GM23248 (cell line): ENCODE measurements around the gene DENND1A. TPM values are rescaled to one million over a fixed set of nuclear protein-coding genes. Genes with fewer than 3 reads are reported as not detected.

Experiments used
- DNase-seq: peaks from one replicate; pipeline ENCODE4 v3.0.0-alpha.2; 2015
- H2AFZ ChIP-seq: fragments of 200-600 bp; sonication (generic); 2 replicates; pipeline ENCODE4 v1.6.1; 2016; ENCODE audit warnings: antibody characterized with exemption
- H3F3A ChIP-seq: fragments of 200-600 bp; sonication (generic); 2 replicates; pipeline ENCODE4 v1.6.1; 2016; ENCODE audit warnings: mild to moderate bottlenecking, antibody characterized with exemption, mixed run types; ENCODE audit not compliant: insufficient read depth
- H3K27ac ChIP-seq: fragments of 200-600 bp; sonication (generic); 2 replicates; pipeline ENCODE4 v1.5.1; 2016; ENCODE audit warnings: mild to moderate bottlenecking
- H3K27me3 ChIP-seq: fragments of 200-600 bp; sonication (generic); replicated peaks from 2 replicates; pipeline ENCODE4 v1.6.1; 2016; ENCODE audit warnings: mild to moderate bottlenecking; ENCODE audit not compliant: insufficient read depth
- H3K36me3 ChIP-seq: fragments of 200-600 bp; sonication (generic); 2 replicates; pipeline ENCODE4 v1.6.1; 2016; ENCODE audit warnings: low read depth, mild to moderate bottlenecking
- H3K4me1 ChIP-seq: fragments of 200-600 bp; sonication (generic); 2 replicates; pipeline ENCODE4 v1.6.1; 2016; ENCODE audit warnings: mild to moderate bottlenecking; ENCODE audit not compliant: insufficient read depth
- H3K4me2 ChIP-seq: fragments of 200-600 bp; sonication (generic); one replicate; pipeline ENCODE4 v1.6.1; 2016; ENCODE audit warnings: mild to moderate bottlenecking; ENCODE audit not compliant: unreplicated experiment
- H3K4me3 ChIP-seq: fragments of 200-600 bp; sonication (generic); 2 replicates; pipeline ENCODE4 v1.5.1; 2016; ENCODE audit warnings: mild to moderate bottlenecking
- H3K79me2 ChIP-seq: fragments of 200-600 bp; sonication (generic); 2 replicates; pipeline ENCODE4 v1.6.1; 2016; ENCODE audit warnings: mild to moderate bottlenecking; ENCODE audit not compliant: insufficient read depth
- H3K9ac ChIP-seq: fragments of 200-600 bp; sonication (generic); 2 replicates; pipeline ENCODE4 v1.6.1; 2016; ENCODE audit warnings: mild to moderate bottlenecking
- H3K9me2 ChIP-seq: fragments of 200-600 bp; sonication (generic); 2 replicates; pipeline ENCODE4 v1.6.1; 2016; ENCODE audit warnings: mixed run types, mild to moderate bottlenecking, moderate library complexity; ENCODE audit not compliant: insufficient read depth
- H3K9me3 ChIP-seq: fragments of 200-600 bp; sonication (generic); one replicate; pipeline ENCODE4 v1.6.1; 2017; ENCODE audit warnings: low read depth
- H4K20me1 ChIP-seq: fragments of 200-600 bp; sonication (generic); 2 replicates; pipeline ENCODE4 v1.6.0; 2016; ENCODE audit not compliant: insufficient read depth
- EZH2 ChIP-seq: fragments of 200-600 bp; sonication (generic); IDR thresholded peaks from 2 replicates; pipeline ENCODE4 v1.6.1; 2018; ENCODE audit warnings: antibody characterized with exemption, mild to moderate bottlenecking; ENCODE audit not compliant: insufficient read depth, poor library complexity, severe bottlenecking
- EZH2phosphoT487 ChIP-seq: fragments of 200-600 bp; sonication (generic); IDR thresholded peaks from 2 replicates; pipeline ENCODE4 v1.6.1; 2018; ENCODE audit warnings: antibody characterized with exemption, moderate library complexity, mild to moderate bottlenecking, low read depth; ENCODE audit not compliant: insufficient read depth
- WGBS, 2 experiments: methylation state at CpG; one replicate each; pipeline ENCODE4 v1.1.6; 2015 to 2017; ENCODE audit warnings: low lambda C conversion rate in 2 of 2, low coverage in 1 of 2; ENCODE audit errors: missing lambda C conversion rate in 2 of 2; 5-methylcytosine and 5-hydroxymethylcytosine counted together
- in situ Hi-C: fragments of 300-500 bp; cut with MboI; formaldehyde crosslinking; loops from 2 replicates; pipeline ENCODE4 v1.15.0; 2020
- polyA plus RNA-seq: library from polyadenylated mRNA; unstranded; fragments of >200 nt; fragmentation: Nextera tagmentation; extraction: Ambion mirVana; gene quantifications from 2 replicates; pipeline ENCODE4 v1.2.1, GENCODE V29; 2016
- total RNA-seq: library from RNA; depleted of rRNA; stranded (reverse); fragments of >200 nt; shearing (Covaris generic); gene quantifications from 2 replicates; pipeline ENCODE4 v1.2.3, GENCODE V29; 2014

The DENND1A gene
- total and polyA plus RNA-seq, 2 experiments from 2014 or later = 13.2 to 16.4 TPM

DNA sequence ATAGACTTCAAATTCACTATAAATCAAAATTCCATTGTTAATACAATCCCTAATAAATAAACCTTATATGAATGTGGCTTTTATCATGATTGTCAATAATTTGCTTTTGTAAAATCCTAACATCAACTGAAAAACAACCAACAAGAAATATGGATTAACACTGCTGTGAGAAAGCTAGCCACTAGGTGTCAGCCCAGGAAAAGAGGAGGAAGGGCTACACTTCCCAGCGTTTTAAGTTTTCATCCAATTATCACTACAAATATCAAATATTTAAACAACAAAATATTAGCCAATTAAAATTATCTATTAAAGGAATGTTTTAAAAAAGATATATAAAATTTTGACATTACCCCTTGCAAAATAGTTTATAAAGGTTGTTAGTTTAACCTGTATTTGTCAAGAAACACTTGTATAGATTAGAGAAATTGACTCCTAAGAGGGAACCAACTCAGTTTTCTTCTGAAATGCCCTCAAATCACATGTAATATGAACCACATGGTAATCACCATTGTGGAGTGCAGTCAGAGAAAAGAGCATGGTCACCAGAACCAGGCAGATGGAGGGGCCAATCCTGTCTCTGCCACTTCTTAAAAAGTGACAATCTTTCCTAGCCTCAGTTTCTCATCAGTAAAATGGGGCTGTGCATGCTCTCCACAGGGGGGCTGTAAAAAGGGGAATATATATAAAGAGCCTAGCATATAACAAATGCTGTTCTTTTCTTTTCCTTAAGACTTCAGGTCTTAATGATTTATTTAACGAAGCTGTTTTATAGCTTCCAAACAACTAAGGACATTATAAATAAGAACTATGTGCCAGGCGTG is 385.7 kb downstream of the DENND1A start:
- H3K9me3 ChIP-seq = no peaks in the 10 kb centered on the region
- no peaks in the 10 kb centered on the region for H4K20me1 ChIP-seq

DNA sequence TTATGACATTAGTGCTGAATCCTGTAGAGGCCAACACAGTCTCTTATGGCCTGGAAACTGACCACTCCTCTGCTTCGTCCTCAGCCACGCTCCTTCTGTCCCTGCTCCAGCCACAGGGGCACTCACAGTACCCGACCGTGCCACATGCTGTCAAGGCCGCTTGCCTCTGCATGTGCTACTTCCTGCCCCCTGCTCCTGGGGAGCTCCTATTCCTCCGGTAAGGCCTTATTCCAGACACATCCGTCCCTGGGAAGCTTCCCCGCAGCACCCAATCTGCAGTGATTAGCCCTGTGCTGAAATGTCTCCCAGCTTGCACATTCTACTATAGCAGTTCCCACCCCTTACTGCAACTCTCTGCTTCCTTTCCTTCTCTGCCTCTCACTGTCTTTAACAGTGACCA is 386.4 kb downstream of the DENND1A start:
- Histone ChIP-seq H3K4me3 (no peak overlapping the region), H3K9me2 (no peaks in the 10 kb centered on the region), H3F3A (peaks cover 3% of the 10 kb centered on the region; the same call in 1 of the 2 replicates), H3K27ac (no peak overlapping the region), H3K9me3 (no peaks in the 10 kb centered on the region), H3K4me1 (no peaks in the 10 kb centered on the region), H3K27me3 (no peaks in the 10 kb centered on the region), H3K36me3 (no peaks in the 10 kb centered on the region), H2AFZ (no peak overlapping the region), H3K9ac (no peak overlapping the region), H3K79me2 (no peaks in the 10 kb centered on the region), H3K4me2 (no peak overlapping the region), H4K20me1 (no peaks in the 10 kb centered on the region)
- DNase-seq = no peak
- no peak for TF ChIP-seq EZH2phosphoT487
- TF ChIP-seq EZH2 = no peak
- in situ Hi-C loops = no loop called here
- WGBS, 2 experiments = 82 to 85% methylated on average over 8 of the region's 8 CpGs

More for the DNA sequence above, 385.7 kb downstream of the DENND1A start:
- H3K36me3 ChIP-seq = no peaks in the 10 kb centered on the region
- peak; percentile 66 for DNase-seq
- in situ Hi-C loops = no loop called here
- 70% methylated on average over 3 of the region's 3 CpGs for WGBS, 2 experiments
- H3F3A ChIP-seq = peaks cover 3% of the 10 kb centered on the region; the same call in 1 of the 2 replicates
- H3K27me3 ChIP-seq = no peaks in the 10 kb centered on the region
- H2AFZ ChIP-seq = no peak overlapping the region
- no peak overlapping the region for H3K4me3 ChIP-seq
- H3K27ac ChIP-seq = no peak overlapping the region
- no peak overlapping the region for H3K9ac ChIP-seq
- no peak for TF ChIP-seq EZH2phosphoT487
- TF ChIP-seq EZH2 = no peak
- no peaks in the 10 kb centered on the region for H3K9me2 ChIP-seq
- H3K4me1 ChIP-seq = no peaks in the 10 kb centered on the region
- H3K4me2 ChIP-seq = no peak overlapping the region
- no peaks in the 10 kb centered on the region for H3K79me2 ChIP-seq

DNA sequence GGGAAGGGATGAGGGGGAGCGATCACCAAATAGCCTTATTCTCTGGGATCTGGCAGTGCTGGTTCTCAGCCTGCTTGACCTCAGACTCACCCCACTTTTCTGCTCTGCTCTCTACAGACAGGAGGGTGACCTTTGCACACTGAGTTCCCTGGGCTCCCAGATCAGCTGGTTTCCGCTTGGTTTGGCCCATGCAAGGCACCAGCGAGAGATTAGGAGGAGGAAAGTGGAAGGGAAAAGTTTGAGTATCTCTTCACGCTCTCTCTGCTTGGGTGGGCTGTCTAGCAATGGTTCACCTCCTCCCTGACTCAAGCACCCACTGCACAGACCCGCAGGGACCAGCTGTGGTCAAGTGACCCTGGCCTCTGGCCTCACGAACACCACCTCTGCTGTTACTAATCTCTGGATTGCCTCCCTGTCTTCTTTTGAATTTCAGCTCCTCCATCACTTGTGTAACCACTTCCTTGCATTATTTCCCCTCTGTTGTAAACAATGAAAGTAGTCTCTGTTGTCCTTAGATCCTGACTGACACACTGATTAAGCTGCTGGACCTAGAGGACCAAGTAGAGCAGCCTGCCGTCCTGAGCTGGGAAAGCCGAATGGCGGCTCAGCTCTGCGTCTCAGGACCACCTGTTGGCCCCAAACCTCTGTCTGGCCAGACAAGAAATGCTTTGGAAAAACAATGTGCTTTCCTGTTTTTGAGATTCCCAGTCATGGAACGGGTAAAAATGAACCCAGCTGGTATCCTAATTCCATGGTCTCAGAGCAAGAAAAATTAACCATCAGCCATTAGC is 387.3 kb downstream of the DENND1A start:
- in situ Hi-C loops = no loop called here
- H3F3A ChIP-seq = peaks cover 3% of the 10 kb centered on the region; the same call in 1 of the 2 replicates
- no peaks in the 10 kb centered on the region for H3K9me3 ChIP-seq

DNA sequence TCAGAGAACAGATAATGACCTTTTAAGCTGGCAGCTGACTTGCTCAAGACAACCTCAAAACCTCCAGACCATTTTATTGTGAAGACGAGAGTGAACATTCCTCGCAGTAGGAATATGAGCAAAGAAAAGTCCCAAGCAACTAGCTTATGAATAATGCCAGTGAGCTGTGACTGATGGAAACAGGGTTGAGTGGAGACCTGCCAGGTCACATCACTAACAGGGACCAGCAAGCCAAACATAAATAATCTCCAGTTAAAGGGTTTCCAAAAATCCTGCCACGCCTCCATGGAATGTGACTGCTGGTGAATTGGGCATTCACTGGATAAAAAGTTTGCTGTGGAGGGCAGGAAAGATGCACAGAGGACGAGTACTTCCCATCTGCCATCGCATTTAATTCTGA is 388.5 kb downstream of the DENND1A start:
- Histone ChIP-seq H3K9me3 (no peaks in the 10 kb centered on the region), H3F3A (peaks cover 3% of the 10 kb centered on the region; the same call in 1 of the 2 replicates), H3K4me1 (no peaks in the 10 kb centered on the region), H3K36me3 (no peaks in the 10 kb centered on the region), H4K20me1 (no peaks in the 10 kb centered on the region), H3K27ac (no peak overlapping the region), H3K4me3 (no peak overlapping the region), H3K79me2 (no peaks in the 10 kb centered on the region), H3K9ac (no peak overlapping the region), H3K4me2 (no peak overlapping the region), H2AFZ (no peak overlapping the region), H3K27me3 (no peaks in the 10 kb centered on the region), H3K9me2 (no peaks in the 10 kb centered on the region)
- in situ Hi-C loops = no loop called here
- peak; percentile 15 for DNase-seq
- WGBS, 2 experiments = 44 to 53% methylated on average over 5 of the region's 5 CpGs
- no peak for TF ChIP-seq EZH2phosphoT487
- TF ChIP-seq EZH2 = no peak

More for the DNA sequence above, 387.3 kb downstream of the DENND1A start:
- Histone ChIP-seq H3K79me2 (no peaks in the 10 kb centered on the region), H2AFZ (no peak overlapping the region), H3K9me2 (no peaks in the 10 kb centered on the region), H3K4me2 (no peak overlapping the region), H3K4me1 (no peaks in the 10 kb centered on the region), H3K9ac (no peak overlapping the region), H3K4me3 (no peak overlapping the region), H3K27ac (no peak overlapping the region), H4K20me1 (no peaks in the 10 kb centered on the region), H3K27me3 (no peaks in the 10 kb centered on the region), H3K36me3 (no peaks in the 10 kb centered on the region)
- TF ChIP-seq EZH2 = no peak
- no peak for TF ChIP-seq EZH2phosphoT487
- no peak for DNase-seq
- 94 to 95% methylated on average over 11 of the region's 11 CpGs for WGBS, 2 experiments
